Tracheal epithelial cell (primary cell): Measurements from ENCODE around the gene COP1. TPM values are rescaled to one million over a fixed set of nuclear protein-coding genes. Genes with fewer than 3 reads are reported as not detected.

Source experiments
- total RNA-seq: library from RNA; depleted of rRNA; stranded (reverse); fragments of >200 nt; gene quantifications from 2 replicates; pipeline ENCODE4 v1.2.1, GENCODE V29; 2014

The COP1 gene
- 47.0 and 52.6 TPM in 2 replicates for total RNA-seq

DNA sequence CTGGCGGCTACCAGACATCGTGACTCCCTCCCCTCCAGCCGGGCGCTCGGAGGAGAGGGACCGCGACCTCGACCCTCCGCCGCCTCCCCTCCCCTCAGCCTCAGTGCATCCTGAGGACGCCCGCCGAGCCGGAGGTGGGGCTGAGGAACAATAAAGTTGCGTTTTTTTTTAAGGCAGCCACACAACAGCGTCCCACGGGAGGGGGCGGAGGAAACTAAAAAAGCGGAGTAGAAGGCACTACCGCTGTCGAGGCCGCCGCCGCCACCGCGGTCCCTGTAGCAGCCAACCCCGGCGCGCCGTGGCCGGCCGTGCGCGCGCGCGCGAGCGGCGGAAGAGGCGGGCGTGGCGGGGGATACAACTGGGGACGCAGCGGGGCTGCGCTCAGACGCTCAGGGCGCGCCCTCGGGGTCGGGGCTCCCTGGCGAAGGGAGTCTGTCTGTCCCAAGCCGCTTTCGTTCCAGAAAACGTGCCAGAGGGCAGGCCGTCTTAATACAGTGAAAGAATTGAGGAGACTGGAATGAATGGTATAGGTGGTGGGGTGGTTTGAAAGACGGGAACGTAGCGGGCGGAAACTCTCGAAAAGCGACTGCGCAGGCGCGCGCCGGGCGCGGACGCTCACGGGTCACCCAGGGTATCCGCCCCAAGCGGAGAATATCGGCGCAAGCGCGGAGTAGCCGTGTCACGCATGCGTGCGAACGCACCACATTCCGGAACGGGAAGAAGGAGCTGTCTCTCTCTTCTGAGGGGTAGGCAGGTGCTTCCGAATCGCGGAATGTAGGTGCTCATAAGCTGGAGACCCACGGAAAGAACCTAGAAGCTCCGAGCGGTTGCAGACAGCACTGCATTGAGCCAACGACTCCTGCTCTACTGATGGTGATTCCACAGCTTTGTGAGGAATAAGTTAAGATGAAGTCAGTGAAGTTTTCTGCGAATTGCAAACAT lies at the start of gene COP1:
Gene COP1 (minus strand): TSS at position 326 of the 942 bp plus-strand sequence. CDS start 308 bp downstream, at position 18.

